Heart left ventricle (tissue), 16 donors: Measurements from ENCODE around the gene TEKT1. TPM values are rescaled to one million over a fixed set of nuclear protein-coding genes. Genes with fewer than 3 reads are reported as not detected.
A peak's percentile ranks its signal among the peaks of the same experiment; 100 is the strongest.

Source experiments
- ATAC-seq, 4 donors: fragments of 200-7000 bp; cut with Tn5 transposase; one replicate each; pipeline ENCODE4 v1.9.1; 2020 to 2022; ENCODE audit warnings: moderate library complexity in 4 of 4, mild to moderate bottlenecking in 3 of 4, moderate number of reproducible peaks in 1 of 4
- DNase-seq, 5 donors: peaks; one replicate each; pipeline ENCODE4 v3.0.0-alpha.2; 2020
- H3K27ac ChIP-seq, 12 donors: fragments of 200-600 bp; sonication (generic) in 4 of 12; one replicate each; pipeline versions ENCODE4 v1.5.0 to v1.8.0; 2016 to 2022; ENCODE audit warnings: mild to moderate bottlenecking in 2 of 12
- H3K27me3 ChIP-seq, 9 donors: fragments of 200-600 bp; sonication (generic) in 2 of 9; one replicate each; pipeline versions ENCODE4 v1.5.1 to v1.8.0; 2016 to 2022; ENCODE audit warnings: mild to moderate bottlenecking in 3 of 9
- H3K36me3 ChIP-seq, 9 donors: fragments of 200-600 bp; sonication (generic) in 2 of 9; one replicate each; pipeline versions ENCODE4 v1.5.0 to v1.8.0; 2018 to 2022; ENCODE audit warnings: mild to moderate bottlenecking in 2 of 9
- H3K4me1 ChIP-seq, 12 donors: fragments of 200-600 bp; sonication (generic) in 4 of 12; one replicate each; pipeline versions ENCODE4 v1.5.0 to v1.8.0; 2016 to 2022; ENCODE audit warnings: mild to moderate bottlenecking in 3 of 12
- H3K4me3 ChIP-seq, 12 donors: fragments of 200-600 bp; sonication (generic) in 4 of 12; one replicate each; pipeline versions ENCODE4 v1.5.0 to v1.8.0; 2017 to 2022; ENCODE audit warnings: mild to moderate bottlenecking in 9 of 12, moderate library complexity in 4 of 12
- H3K9me3 ChIP-seq, 12 donors: fragments of 200-600 bp; sonication (generic) in 4 of 12; one replicate each; pipeline versions ENCODE4 v1.5.0 to v1.8.0; 2016 to 2022; ENCODE audit warnings: mild to moderate bottlenecking in 1 of 12
- CTCF ChIP-seq, 12 donors: fragments of 200-600 bp; sonication (generic) in 4 of 12; IDR thresholded peaks; one replicate each; pipeline versions ENCODE4 v1.5.0 to v1.8.0; 2018 to 2022; ENCODE audit warnings: antibody characterized with exemption in 12 of 12, mild to moderate bottlenecking in 5 of 12
- POLR2A ChIP-seq, 2 donors: fragments of 450-650 bp; IDR thresholded peaks; one replicate each; pipeline ENCODE4 v1.6.1; 2017; ENCODE audit warnings: antibody characterized with exemption in 2 of 2, mild to moderate bottlenecking in 2 of 2, moderate library complexity in 2 of 2
- WGBS, 4 donors: extraction: QIAGEN DNeasy Blood & Tissue Kit in 2 of 4; methylation state at CpG; one replicate each; pipeline versions ENCODE4 v1.1.5 to v1.1.7; 2013 to 2018; 5-methylcytosine and 5-hydroxymethylcytosine counted together
- intact Hi-C, 10 donors: fragments of 100-400 bp; cut with DNase I; formaldehyde crosslinking; loops; one replicate each; pipeline versions ENCODE4 v1.11.1 to v1.14.2; 2022
- polyA plus RNA-seq, 2 donors: library from polyadenylated mRNA; stranded (reverse); fragments of 200-250 nt; gene quantifications; one replicate each; pipeline ENCODE4 v1.2.3, GENCODE V29; 2013
- total RNA-seq, 9 donors: library from RNA; depleted of rRNA in 2 of 9; stranded (reverse); fragments of >200 nt in 2 of 9; fragmentation: NEBNext Ultra II Directional in 3 of 9; extraction: Animal tissue kit (Norgen Biotek cat#: 25700) in 3 of 9; gene quantifications; one replicate each; pipeline versions ENCODE4 v1.1.0 to v1.2.4, GENCODE V29; 2016 to 2023
- donor health status: ischemic (EF 13 %, LVEDD 7.1; RV severe dilation, severe dysfunction).
- donor health status: healthy with polysubstance abuse.
- donor health status: DM: no; HTN: yes; CAD: no.
- donor health status: DM: no; HTN: no; CAD: no.
- donor health status: ischemic (EF 25% LVEDD 6.9; RV normal size, moderate dysfunction).
- donor health status: ischemic (EF 25% LVEDD 5.7; RV mildly dilated, moderate dysfunction).
- donor health status: healthy.
- donor health status: DM: yes; HTN: yes; CAD: no.
- donor health status: ischemic (EF 35%, LVEDD 5.7; RV mildly dilated, moderate dysfunction).
- donor health status: nonischemic (EF 11% LVEDD 7.7; RV severe dilation, severe dysfunction).
- donor health status: DM: yes; HTN: yes; CAD: no.
- donor health status: PGD.
- donor health status: ischemic (EF 29% LVEDD 5.4; RV normal size, mild dysfunction).
- donor health status: nonischemic (EF 23%, LVEDD 6.1; RV moderate dilation, normal function).

Gene TEKT1
- total and polyA plus RNA-seq, 11 donors = not detected

GRCh38 chr17:6756425-6757031 lies 75.0 kb downstream of the TEKT1 start:
- 46 to 55% (median 52%) methylated on average over 13 of the region's 13 CpGs for WGBS, 4 donors
- no peak for TF ChIP-seq CTCF (IDR thresholded peaks at IDR 0.05)
- no peak for TF ChIP-seq POLR2A (IDR thresholded peaks at IDR 0.05)
- Histone ChIP-seq H3K27me3 (no peaks in the 10 kb centered on the region), H3K9me3 (no peaks in the 10 kb centered on the region), H3K4me3 (peak overlapping the region; percentile 48 to 91 (median 62)), H3K36me3 (peaks cover 0 to 36% (median 28%) of the 10 kb centered on the region in 9 donors), H3K4me1 (peaks cover 0 to 58% (median 40%) of the 10 kb centered on the region in 12 donors), H3K27ac (peak overlapping the region; percentile 84 to 97 (median 92))
- ATAC-seq (no peak), DNase-seq (no peak)
- intact Hi-C loops = loop anchor here in 5 of 10 donors (5.0 to 10.0 kb wide), 7 partner anchors 44 to 268 kb away; partner anchors contain the start of genes RNASEK (in 2 of the 5), SLC13A5 (in 2 of the 5), BCL6B (in 1 of the 5) and TEKT1 (in 1 of the 5)

DNA sequence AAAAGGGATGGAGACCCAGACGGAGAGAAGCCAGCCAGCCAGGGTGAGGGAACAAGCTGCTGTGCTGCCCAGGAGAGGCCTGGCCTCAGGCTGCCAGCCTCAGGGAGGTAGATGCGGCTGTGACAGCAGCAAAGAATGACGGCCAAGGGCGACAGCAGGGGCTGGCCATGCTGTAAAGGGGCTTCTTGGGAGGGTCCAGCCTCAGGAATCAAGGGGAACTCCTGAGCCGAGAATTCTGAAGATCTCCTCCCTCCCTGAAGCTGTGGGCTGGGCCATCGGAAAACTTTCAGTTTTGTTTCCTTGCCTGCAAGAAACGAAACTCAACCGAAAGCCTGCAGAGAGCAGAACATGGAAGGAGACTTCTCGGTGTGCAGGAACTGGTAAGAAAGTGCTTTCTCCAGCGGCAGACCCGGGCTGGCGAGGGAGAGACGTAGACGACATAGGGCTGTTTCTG lies 75.8 kb downstream of the TEKT1 start, which contains the start of gene XAF1:
Gene XAF1, plus strand, starts transcription at position 316 of the 454 bp plus-strand sequence. Its CDS starts 33 bp downstream, at position 349.
- peak; percentile 30 to 55 (median 40) for ATAC-seq
- 18 to 29% (median 22%) methylated on average over 14 of the region's 14 CpGs for WGBS, 4 donors
- H3K4me1 ChIP-seq = peaks cover 0 to 66% (median 40%) of the 10 kb centered on the region in 12 donors
- intact Hi-C loops = loop anchor here in 5 of 10 donors (5.0 to 10.0 kb wide), 7 partner anchors 43 to 269 kb away; partner anchors contain the start of genes RNASEK (in 2 of the 5), SLC13A5 (in 2 of the 5), BCL6B (in 1 of the 5) and TEKT1 (in 1 of the 5)
- peak within 1 kb of the TSS; percentile 84 to 97 (median 92) for H3K27ac ChIP-seq
- no peaks in the 10 kb centered on the region for H3K27me3 ChIP-seq
- no peaks in the 10 kb centered on the region for H3K9me3 ChIP-seq
- DNase-seq = peak; percentile 43 to 71 (median 58)
- no peak for TF ChIP-seq POLR2A (IDR thresholded peaks at IDR 0.05)
- no peak for TF ChIP-seq CTCF (IDR thresholded peaks at IDR 0.05)
- peak within 1 kb of the TSS; percentile 48 to 91 (median 62) for H3K4me3 ChIP-seq
- peaks cover 0 to 28% (median 20%) of the 10 kb centered on the region in 9 donors for H3K36me3 ChIP-seq

DNA sequence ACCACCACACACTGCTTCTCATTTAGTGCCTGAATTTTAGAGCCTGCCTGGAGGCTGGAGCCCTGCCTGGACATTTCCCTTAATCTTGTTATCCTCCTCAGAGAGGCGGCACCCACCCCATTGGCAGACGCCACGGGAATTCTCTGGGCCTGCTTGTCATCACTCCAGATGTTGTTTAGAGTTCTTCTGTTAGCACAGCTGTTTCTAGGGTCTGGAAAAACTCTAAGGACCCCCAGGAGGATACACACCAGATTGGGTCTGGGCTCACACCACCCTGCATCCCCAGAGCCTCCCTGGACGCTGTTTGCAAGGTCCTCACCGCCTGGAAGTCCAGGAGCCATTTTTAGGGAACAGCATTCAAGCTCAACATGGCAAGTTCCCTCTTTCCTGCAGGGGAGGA lies 76.2 kb downstream of the TEKT1 start:
- ATAC-seq = peak; percentile 10 to 60 (median 48)
- intact Hi-C loops = loop anchor here in 5 of 10 donors (5.0 to 10.0 kb wide), 7 partner anchors 43 to 270 kb away; partner anchors contain the start of genes RNASEK (in 2 of the 5), SLC13A5 (in 2 of the 5), BCL6B (in 1 of the 5) and TEKT1 (in 1 of the 5)
- Histone ChIP-seq H3K27ac (peak overlapping the region; percentile 84 to 97 (median 92)), H3K4me3 (peak overlapping the region; percentile 48 to 91 (median 62)), H3K4me1 (peaks cover 0 to 69% (median 40%) of the 10 kb centered on the region in 12 donors), H3K27me3 (no peaks in the 10 kb centered on the region), H3K9me3 (no peaks in the 10 kb centered on the region), H3K36me3 (peaks cover 0 to 24% (median 16%) of the 10 kb centered on the region in 9 donors)
- peak; percentile 68 to 84 (median 72) for DNase-seq
- 17 to 39% (median 23%) methylated on average over 5 of the region's 5 CpGs for WGBS, 4 donors
- TF ChIP-seq CTCF (IDR thresholded peaks at IDR 0.05) = no peak

- intact Hi-C loops = loop anchor here in 5 of 10 donors (10.0 kb wide), 5 partner anchors 81 to 271 kb away; partner anchors contain the start of genes RNASEK (in 2 of the 5), BCL6B (in 1 of the 5) and TEKT1 (in 1 of the 5)
- TF ChIP-seq CTCF (IDR thresholded peaks at IDR 0.05) (no peak), POLR2A (IDR thresholded peaks at IDR 0.05) (no peak)
- Histone ChIP-seq H3K36me3 (peaks cover 0 to 6% (median 0%) of the 10 kb centered on the region in 9 donors), H3K9me3 (no peaks in the 10 kb centered on the region), H3K27ac (peak overlapping the region; percentile 45 to 97 (median 86)), H3K4me3 (peak overlapping the region in 2 of 12 donors; percentile 1 to 17), H3K4me1 (peaks cover 0 to 69% (median 40%) of the 10 kb centered on the region in 12 donors), H3K27me3 (no peaks in the 10 kb centered on the region)
- 42 to 52% (median 49%) methylated on average over 6 of the region's 6 CpGs for WGBS, 4 donors
- no peak for ATAC-seq
- DNase-seq = no peak
These were observed 78.0 kb downstream of the TEKT1 start for GRCh38 chr17:6753546-6753945.
